GM12891 (cell line): ENCODE measurements around the gene BUD13.

ENCODE experiments used
- POLR2A ChIP-seq: IDR thresholded peaks from 2 replicates; pipeline ENCODE4 v1.6.1; 2011; ENCODE audit warnings: low read depth, low read length, control low read depth
- POLR2AphosphoS5 ChIP-seq: IDR thresholded peaks from 2 replicates; pipeline ENCODE4 v1.6.1; 2011; ENCODE audit warnings: low read depth, low read length, control low read depth

DNA sequence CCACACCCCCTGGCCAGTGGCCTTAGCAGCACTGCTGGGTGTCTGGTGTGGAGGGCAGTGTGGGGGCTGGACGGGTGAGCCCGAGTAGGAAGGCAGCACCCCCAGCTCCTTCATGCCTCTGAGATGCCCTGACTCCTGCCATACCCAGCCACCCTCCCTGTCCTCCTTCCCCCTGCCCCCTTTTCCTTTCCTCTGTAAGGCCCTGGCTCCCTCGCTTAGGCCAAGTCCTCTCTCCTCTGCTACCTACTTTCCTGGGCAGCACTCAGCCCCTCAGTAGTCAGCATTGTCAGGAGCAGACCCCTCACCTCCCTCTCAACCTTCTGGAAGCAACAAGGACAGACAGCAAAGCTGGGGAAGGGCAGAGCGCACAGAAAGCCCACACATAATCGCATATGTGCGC lies 48.0 kb downstream of the BUD13 start:
- TF ChIP-seq POLR2AphosphoS5 (no peak), POLR2A (no peak)
